Renal pelvis (tissue), 12 donors: ENCODE measurements around the gene CCDC178. TPM values are rescaled to one million over a fixed set of nuclear protein-coding genes. Genes with fewer than 3 reads are reported as not detected.
A peak's percentile ranks its signal among the peaks of the same experiment; 100 is the strongest.
"Not testable (repeated sequence)": the region's sequence is repeated elsewhere in the genome, so short reads cannot be mapped to it uniquely, and the experiment has no call there.

Experiments used
- DNase-seq: peaks from one replicate; pipeline ENCODE4 v3.0.0-alpha.2; 2013
- long read RNA-seq, 16 experiments: transcript quantifications; one replicate each; lab custom pipeline, GENCODE V29; 2026
- polyA plus RNA-seq, 3 donors: library from polyadenylated mRNA; unstranded; fragments of 120-200 nt; gene quantifications; one replicate each; pipeline ENCODE4 v1.2.1, GENCODE V29; 2013; ENCODE audit not compliant: insufficient read length in 3 of 3

CCDC178 gene, protein sequence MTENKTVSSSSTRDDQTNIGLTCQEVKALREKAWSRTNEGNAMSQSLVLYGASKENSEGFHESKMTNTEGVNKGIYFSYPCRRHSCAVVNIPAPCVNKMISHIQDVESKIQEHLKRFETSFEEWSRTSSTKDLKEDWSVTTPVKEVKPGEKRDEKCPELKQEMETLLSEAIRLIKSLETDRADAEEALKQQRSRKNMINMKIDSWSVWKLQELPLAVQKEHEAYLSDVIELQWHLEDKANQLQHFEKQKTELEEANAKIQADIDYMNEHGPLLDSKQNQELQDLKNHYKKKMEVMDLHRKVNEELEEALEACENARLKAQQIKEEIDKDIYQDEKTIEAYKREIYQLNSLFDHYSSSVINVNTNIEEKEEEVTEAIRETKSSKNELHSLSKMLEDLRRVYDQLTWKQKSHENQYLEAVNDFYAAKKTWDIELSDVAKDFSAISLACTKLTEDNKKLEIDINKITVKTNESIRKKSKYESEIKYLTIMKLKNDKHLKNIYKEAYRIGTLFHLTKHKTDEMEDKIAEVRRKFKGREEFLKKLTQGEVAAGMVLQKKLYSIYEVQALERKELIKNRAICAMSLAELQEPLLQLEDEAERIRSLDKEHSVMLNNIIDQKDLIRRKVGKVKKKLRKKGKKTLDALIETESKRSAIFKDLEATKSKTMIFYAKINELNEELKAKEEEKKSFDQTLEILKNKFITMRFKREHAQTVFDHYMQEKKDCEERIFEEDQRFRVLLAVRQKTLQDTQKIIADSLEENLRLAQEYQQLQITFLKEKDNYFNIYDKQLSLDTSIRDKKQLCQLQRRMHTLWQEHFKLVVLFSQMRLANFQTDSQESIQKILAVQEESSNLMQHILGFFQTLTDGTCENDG
- polyA plus RNA-seq, result 1 to 10 TPM; 1.6 to 1.9 (median 1.9) TPM
- long read RNA-seq, donor 1, result 0 reads
- long read RNA-seq, donor 2, result 0 reads
- long read RNA-seq, donor 3, result 0 reads
- long read RNA-seq, donor 4, result 0 reads
- long read RNA-seq, donor 5, result 0 reads
- long read RNA-seq, donor 6, result 0 reads
- long read RNA-seq, donor 7, result 0 reads
- long read RNA-seq, donor 8, result 0 reads
- long read RNA-seq, donor 9, result 0 reads
- long read RNA-seq, donor 10, result 0 reads
- long read RNA-seq, donor 11, result 0 reads
- long read RNA-seq, donor 12, result 0 reads
- long read RNA-seq, donor 13, result 0 reads
- long read RNA-seq, donor 14, result 0 reads
- long read RNA-seq, donor 15, result 0 reads
- long read RNA-seq, donor 16, result 0 reads

DNA sequence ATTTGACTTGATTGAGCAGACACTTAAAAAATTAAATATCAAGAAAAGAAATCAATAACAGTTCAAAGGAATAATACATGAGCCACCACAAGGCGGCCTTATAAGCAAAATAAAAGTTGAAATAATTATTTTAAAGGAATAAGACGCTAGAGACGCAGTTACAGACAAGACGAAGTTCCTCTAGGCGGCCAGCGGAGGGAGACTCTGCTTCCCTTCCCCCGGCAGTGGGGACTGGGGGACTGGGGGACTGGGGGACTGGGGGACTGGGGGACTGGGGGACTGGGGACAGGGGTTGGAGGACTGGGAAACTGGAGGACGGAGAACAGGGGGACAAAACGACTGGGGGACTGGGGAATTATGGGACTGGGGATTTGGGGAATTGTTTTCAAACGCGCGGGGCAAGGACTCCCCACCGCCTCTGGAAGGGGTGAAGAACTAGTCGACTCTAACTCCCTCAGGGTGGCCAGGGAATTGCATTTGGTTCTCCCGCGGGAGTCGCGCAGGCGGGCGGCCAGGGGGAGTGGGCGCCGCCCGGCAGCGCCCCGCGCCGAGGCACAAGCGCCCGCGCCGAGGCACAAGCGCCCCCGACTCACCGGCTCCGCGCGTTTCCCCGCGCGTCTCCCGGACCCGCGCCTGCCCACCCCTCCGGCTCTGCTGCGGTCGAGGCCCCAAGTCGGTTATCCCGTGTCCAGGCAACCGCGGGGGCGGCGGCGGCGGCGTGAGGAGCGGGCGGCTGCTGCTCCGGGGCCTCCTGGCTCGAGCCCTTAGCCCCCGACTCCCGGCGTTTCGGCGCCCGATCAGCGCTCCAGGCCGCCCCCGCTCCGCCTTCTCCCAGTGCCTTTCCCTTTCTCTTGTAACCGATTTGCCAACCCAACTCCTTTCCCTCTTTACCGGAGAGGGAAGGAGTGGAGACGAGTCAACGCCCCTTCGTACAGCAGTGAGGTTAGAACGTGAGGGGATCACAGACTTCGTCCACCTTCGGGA is at the start of gene CCDC178:
Gene CCDC178 (minus strand): TSS at position 662 of the 984 bp plus-strand sequence. CDS start 28,633 bp downstream, outside the sequence.
- DNase-seq, result peak; percentile 66

GRCh38 chr18:33483908-33484307 is 43.4 kb upstream of the CCDC178 start:
- DNase-seq, result no peak

- DNase-seq, result no peak
These were observed 32.0 kb upstream of the CCDC178 start for GRCh38 chr18:33472509-33472908.

DNA sequence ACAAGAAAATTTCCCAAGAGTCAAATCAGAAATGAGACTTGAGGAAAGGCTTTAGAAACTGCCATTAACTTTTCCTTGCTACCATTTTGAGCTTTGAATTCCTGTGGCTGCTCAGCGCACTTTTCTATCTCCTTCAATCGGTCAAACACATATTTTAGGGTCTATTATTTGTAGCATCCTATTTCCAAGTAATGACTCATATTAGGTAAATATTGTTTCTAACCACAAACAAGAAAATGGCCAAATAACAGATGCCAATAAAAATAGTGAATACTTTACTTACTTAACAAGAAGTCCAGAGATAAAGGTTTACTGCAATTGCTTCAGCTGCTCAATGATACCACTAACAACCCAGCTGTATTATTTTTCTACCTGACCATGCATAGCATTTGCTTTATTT is 29.7 kb upstream of the CCDC178 start:
- no peak for DNase-seq

DNA sequence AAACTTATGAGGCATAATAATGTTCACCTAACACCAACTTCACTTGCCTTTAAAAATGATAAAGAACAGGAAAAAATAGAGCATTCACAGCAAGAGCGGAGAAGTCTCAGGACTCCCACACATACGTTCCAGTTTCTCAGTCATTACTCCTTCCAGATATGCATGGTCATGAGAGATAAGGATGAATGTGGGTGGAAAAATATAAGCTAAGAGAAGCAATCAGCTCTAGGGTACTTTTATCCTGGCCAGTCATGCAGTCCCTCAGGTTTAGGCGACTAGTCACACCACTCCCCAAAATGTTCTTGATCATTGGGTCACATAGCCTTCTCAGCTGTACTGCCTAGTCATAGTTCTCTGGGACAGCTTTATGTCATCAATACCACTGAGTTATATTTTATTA is 29.2 kb upstream of the CCDC178 start:
- no peak for DNase-seq

GRCh38 chr18:33467531-33467930 is 27.0 kb upstream of the CCDC178 start:
- no peak for DNase-seq

DNA sequence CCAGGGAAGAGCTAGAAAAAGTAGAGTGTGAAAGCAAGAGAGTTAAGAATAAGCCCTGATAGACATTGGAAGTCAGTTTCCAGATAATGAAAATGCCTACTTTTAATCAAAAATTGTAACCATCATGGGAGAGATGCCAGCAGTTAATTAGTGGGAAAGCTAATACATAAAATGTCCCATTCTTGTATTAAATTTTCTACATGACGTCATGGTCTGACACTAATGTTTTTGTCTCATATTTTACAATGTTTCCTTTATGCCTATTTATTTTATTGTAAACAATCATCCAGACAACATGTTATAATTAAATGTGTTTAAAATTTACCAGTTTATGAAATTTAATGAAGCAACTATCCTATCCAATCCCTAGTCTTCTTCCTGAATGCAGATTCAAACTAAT is 26.3 kb upstream of the CCDC178 start:
- DNase-seq, result no peak

DNA sequence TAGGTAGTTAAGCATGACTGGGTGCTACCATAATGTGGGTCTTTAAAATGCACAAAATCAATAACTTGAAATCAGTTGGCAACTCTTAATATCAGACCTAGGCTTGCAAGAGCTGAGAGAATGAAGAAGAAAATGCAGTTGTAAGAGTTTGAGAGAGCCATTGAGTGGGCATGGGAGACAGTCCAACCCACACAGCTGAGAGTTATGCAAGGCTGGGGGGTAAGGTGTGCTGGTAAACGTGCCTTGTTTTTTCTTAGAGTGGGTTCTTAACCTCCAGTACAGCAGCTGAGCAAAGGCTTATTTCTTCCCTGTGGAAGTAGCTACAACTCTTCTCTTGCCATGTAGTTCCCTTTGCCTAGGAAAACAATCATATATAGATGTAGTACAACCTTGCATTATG is 20.2 kb upstream of the CCDC178 start:
- no peak for DNase-seq

GRCh38 chr18:33459612-33460011 is 19.1 kb upstream of the CCDC178 start:
- no peak for DNase-seq

GRCh38 chr18:33446604-33447003 is 6.1 kb upstream of the CCDC178 start:
- DNase-seq, result no peak

- DNase-seq, result no peak
These were observed 4.2 kb upstream of the CCDC178 start for GRCh38 chr18:33444709-33445108.

DNA sequence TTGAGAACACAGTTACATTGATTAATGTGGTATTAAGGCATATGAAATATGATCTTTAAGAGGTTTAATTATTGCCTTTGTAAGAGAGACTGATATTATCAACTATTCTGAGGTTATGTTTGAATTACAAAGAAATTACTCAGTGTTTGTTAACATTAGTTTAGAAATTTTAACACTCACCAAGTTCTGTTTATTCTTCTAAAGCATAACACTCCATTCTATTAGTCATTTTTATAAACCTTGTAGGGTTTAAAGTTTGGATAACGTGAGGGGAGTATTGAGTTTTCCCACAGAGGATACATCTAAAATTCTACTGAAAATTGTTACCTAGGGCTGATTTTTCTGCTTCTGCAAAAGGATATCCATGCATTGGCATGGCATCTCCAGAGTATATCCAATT is 7.7 kb downstream of the CCDC178 start:
- DNase-seq, result no peak

DNA sequence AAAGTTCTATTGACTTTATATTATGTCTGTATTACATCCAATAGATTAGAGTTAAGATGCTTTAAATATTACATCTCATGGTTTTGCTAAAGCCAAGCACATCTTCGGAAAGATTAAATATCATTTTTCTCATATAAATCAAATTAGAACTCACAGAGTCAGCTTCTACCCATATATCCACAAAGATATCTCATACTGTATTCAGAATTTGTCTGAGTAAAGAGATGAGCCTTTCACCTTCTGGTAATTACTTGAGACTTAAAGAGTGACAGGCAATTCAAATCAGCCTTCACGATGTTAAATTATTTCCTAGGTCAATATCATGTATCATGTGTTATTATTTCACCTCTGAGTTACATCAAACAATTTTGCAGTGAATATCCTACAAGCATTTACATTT is 13.0 kb downstream of the CCDC178 start:
- DNase-seq, result no peak

GRCh38 chr18:33424266-33424946 is 16.1 kb downstream of the CCDC178 start:
- no peak for DNase-seq

DNA sequence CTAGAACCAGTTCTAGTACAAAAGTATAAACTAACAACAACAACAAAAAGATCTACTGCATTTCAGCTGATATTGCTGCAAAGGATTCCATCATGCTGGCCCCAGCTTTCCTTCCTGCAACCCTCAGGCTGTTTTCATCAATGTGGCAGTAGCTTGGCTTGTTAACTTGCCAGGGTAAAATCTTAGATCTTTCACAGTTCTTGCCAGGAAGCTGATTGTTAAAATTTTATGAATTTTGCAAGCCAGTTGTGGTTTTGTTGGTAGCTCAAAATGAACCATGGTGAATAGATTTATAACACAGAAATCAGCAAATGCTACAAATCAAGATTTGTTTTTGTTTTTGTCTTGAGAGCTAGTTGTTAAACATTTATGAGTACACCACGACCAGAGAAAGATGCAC is 19.3 kb downstream of the CCDC178 start:
- no peak for DNase-seq

GRCh38 chr18:33404244-33404873 is 36.2 kb downstream of the CCDC178 start:
- DNase-seq, result no peak

- not testable (repeated sequence) for DNase-seq
These were observed 41.6 kb downstream of the CCDC178 start for GRCh38 chr18:33398939-33399338.

GRCh38 chr18:33375829-33376228 is 64.7 kb downstream of the CCDC178 start:
- DNase-seq, result no peak

- DNase-seq, result no peak
These were observed 68.1 kb downstream of the CCDC178 start for GRCh38 chr18:33372442-33372841.
